Measurements from ENCODE around the gene PSTPIP1.

Gene PSTPIP1

GRCh38 chr15:77046704-77047412 is 51.9 kb downstream of the PSTPIP1 start:
- DNase-seq, result no peak

- DNase-seq, result no peak
Measured at GRCh38 chr15:77048135-77048876, 53.4 kb downstream of the PSTPIP1 start.

GRCh38 chr15:77052556-77052955 is 57.6 kb downstream of the PSTPIP1 start:
- no peak for DNase-seq

- no peak for DNase-seq
Measured at GRCh38 chr15:77053709-77054108, 58.8 kb downstream of the PSTPIP1 start.

GRCh38 chr15:77057072-77057471 is 62.1 kb downstream of the PSTPIP1 start:
- DNase-seq, result no peak

- DNase-seq, result no peak
Measured at GRCh38 chr15:77057685-77058084, 62.8 kb downstream of the PSTPIP1 start.

- no peak for DNase-seq
Measured at GRCh38 chr15:77058468-77058867, 63.5 kb downstream of the PSTPIP1 start.

- no peak for DNase-seq
Measured at GRCh38 chr15:77059786-77060361, 64.9 kb downstream of the PSTPIP1 start.

- no peak for DNase-seq
Measured at GRCh38 chr15:77060546-77060945, 65.6 kb downstream of the PSTPIP1 start.

- no peak for DNase-seq
Measured at GRCh38 chr15:77063249-77063648, 68.3 kb downstream of the PSTPIP1 start.

- DNase-seq, result no peak
Measured at GRCh38 chr15:77064063-77064462, 69.1 kb downstream of the PSTPIP1 start.

GRCh38 chr15:77064539-77065308 is 69.8 kb downstream of the PSTPIP1 start:
- DNase-seq, result no peak

GRCh38 chr15:77066971-77067690 is 72.2 kb downstream of the PSTPIP1 start:
- DNase-seq, result no peak

GRCh38 chr15:77067691-77068367 is 72.9 kb downstream of the PSTPIP1 start:
- no peak for DNase-seq

- DNase-seq, result no peak
Measured at GRCh38 chr15:77068633-77069032, 73.7 kb downstream of the PSTPIP1 start.

- DNase-seq, result no peak
Measured at GRCh38 chr15:77069521-77070121, 74.7 kb downstream of the PSTPIP1 start.

- no peak for DNase-seq
Measured at GRCh38 chr15:77070180-77070494, 75.2 kb downstream of the PSTPIP1 start.

GRCh38 chr15:77070495-77071304 is 75.8 kb downstream of the PSTPIP1 start, which contains the start of gene TSPAN3:
Gene TSPAN3, minus strand, starts transcription at chr15:77071109. Its CDS starts 155 bp downstream, at chr15:77070954.
- DNase-seq, result peak; percentile 94

- no peak for DNase-seq
Measured at GRCh38 chr15:77071305-77072223, 76.6 kb downstream of the PSTPIP1 start.

- no peak for DNase-seq
Measured at GRCh38 chr15:77074350-77074749, 79.4 kb downstream of the PSTPIP1 start.
